HG03432 (cell line): ENCODE results near the gene EXOSC3.
"Not testable (repeated sequence)": the region's sequence is repeated elsewhere in the genome, so short reads cannot be mapped to it uniquely, and the experiment has no call there.

Source experiments
- ATAC-seq: cut with Tn5 transposase; IDR thresholded peaks from one replicate; pipeline ENCODE4 v1.9.1; 2021; ENCODE audit warnings: mild to moderate bottlenecking, moderate library complexity; ENCODE audit not compliant: unreplicated experiment

The EXOSC3 gene

DNA sequence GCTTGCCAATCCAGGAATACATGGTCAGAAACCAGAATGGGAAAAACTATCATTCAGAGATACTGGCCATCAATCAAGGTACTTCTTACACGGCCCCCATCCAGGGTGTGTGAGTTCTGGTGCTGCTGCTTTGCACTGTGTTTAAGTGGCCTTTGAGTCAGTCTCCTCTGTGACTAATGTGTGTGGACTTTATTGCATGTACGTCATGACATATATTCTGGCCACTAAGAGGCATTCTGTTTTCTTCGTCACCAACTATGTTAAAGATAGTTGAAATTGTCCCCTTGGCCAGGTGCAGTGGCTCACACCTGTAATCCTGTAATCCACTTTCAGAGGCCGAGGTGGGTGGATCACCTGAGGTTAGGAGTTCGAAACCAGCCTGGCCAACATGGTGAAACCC, 8.5 kb downstream of the EXOSC3 start:
- no peak for ATAC-seq

DNA sequence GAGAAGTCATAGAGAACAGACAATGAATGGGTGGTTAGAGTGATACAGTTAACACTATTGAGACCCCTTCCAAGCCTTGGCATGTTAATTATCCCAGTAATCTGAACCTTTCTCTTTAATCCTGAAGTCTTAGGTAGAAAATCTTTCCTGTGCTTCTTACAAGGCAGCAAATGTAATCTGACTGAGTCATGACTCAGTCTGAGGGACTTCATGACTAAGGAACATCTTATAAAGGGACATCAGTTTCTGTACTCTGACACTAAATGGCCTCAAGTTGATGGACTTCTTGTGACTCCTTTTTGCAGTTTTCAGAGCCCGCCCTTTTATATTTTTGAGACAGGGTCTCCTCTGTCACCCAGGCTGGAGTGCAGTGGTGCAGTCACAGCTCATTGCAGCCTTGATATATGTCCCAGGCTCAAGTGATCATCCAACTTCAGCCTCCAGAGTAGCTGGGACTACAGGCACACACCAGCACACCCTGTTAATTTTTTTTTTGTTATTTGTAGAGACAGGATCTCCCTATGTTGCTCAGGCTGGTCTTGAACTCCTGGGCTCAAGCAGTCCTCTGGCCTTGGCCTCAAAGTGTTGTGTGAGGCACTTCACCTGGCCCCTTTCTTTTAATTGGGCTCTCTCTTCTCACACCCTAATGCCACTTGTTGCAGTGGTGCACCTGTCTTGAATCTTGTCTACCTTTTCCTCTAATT, 9.5 kb downstream of the EXOSC3 start:
- no peak for ATAC-seq

DNA sequence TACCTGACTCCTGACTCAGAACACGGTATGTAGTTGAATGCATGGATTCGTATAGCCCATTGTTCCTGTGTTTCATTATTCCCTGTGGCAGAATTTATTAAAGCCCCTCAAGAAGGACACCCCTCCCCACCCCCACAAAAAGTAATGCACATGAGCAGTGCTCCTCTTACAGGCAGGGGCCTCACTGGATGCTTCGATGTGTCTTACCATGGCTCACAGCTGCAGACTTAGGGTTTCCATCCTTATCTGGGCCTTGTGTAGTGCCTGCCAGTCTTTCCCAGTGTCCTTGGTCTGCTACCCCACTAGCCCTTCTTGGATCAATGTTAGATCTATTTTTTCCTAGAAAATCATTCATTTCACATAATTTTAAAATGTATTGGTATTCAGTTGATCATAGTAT, 14.9 kb downstream of the EXOSC3 start:
- ATAC-seq = no peak

DNA sequence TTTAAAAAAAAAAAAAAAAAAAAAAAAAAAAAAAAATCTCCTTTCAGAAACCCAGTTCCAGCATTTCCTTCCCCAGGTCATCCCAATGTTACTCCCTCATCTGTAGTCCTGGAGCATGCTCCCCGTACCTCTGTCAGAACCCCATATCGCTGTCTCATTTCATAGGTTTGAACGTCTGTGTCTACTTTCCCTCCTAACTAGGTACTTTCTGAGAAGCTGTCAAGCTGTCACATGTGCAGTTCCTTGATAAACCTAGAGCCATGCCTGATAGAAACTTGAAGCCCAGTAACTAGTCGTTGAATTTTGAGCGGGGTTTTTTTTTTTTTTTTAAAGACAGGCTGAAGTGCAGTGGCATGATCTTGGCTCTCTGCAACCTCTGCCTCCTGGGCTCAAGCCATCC, 15.6 kb downstream of the EXOSC3 start:
- ATAC-seq = no peak

DNA sequence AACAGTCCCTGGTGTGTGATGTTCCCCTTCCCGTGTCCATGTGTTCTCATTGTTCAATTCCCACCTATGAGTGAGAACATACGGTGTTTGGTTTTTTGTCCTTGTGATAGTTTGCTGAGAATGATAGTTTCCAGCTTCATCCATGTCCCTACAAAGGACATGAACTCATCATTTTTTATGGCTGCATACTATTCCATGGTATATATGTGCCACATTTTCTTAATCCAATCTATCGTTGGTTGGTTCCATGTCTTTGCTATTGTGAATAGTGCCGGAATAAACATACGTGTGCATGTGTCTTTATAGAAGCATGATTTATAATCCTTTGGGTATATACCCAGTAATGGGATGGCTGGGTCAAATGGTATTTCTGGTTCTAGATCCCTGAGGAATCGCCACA, 19.6 kb downstream of the EXOSC3 start:
- not testable (repeated sequence) for ATAC-seq

DNA sequence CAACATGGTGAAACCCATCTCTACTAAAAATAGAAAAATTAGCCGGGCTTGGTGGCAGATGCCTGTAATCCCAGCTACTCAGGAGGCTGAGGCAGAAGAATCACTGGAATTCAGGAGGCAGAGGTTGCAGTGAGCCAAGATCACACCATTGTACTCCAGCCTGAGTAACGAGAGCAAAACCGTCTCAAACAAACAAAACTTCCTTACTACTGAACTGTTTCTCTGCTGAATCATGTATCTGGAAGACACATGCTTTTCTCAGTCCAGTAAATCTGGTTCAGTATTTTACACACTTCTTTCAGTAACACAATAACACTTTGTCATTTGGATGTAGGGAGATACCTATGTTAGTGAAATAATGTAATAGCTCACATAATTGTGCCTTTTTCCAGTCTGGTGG, 23.4 kb downstream of the EXOSC3 start:
- no peak for ATAC-seq

DNA sequence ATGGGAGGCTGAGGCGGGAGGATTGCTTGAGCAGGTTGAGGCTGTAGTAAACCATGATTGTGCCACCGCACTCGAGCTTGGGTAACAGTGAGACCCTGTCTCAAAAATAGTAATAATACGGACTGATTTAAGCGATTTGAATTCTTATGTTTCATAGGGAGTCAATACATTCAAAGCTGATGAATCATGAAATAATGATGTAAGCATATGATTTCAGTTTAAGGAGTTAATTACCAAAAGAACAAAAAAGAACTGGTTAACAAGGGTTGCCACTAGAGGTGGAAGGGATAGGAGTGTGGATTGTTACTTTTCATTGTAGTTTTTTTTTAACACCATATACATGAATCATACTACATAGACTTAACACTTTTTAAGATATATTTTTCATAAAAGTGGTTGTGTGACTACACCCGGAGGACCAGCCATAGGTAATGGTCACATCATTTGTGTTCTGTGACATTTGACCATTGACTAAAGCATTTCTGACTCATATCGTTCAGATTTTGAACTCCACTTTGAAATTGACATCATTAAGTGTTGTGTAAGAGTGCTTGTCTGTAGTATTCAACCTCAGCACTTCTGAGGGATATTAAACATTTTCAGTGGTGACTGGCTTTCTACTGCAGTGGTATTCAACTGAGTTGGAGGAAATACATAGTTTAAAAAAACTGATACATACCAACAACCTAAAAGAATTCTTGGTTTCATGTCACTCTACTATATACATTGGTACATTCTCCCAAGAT, 24.3 kb downstream of the EXOSC3 start:
- no peak for ATAC-seq

DNA sequence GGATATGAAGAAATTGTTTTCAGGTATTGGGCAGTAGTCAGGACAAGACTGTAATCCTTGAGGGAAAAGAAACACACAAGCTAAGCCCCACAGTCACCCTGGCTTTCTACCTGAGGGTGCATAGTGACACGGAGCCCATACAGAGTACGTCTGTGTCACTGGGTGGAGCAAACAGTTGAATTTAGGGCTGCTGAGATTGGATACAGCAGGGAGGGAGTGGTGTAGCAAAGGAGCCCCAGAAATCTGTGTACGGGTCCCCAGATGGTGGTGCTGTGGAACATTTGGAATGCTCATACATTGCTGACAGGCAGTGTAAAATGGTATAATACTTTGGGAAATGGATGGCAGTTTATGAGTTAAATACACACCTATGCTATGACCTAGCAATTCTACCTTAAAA, 26.1 kb downstream of the EXOSC3 start:
- no peak for ATAC-seq

DNA sequence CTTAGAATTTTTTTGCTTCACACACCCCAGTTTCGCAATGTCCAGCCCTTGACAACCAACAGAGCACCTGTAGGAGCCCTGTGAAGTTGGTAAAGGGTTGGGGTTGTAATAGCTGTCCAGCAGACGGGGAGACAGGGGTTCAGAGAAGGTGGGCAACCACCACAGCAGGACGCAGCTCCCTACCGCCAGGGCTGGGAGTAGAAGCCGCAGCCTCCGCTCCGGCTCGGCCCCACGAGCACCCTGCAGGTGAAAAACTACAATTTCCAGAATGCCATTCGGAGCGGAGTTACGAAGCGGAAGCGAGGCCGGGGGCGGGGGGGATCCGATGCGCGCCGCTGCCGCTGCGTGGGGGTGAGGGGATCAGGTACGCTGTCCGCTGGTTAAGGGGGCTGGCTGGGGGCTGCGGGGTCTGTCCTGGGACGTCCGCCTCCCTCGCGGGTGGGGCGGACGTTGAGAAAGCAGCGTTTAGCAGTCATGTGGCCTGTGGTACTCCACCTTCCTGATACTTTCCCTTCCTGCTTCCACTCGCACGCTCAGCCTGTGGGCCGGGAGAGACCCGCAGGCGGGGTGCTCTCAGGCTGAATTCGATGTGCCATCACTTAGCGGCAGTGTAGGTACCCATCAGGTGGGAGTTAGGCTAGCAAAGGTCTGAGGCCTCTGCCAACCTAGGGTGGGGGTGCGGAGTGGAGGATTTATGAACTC, 31.2 kb downstream of the EXOSC3 start, which contains the start of gene TRMT10B:
TSS of gene TRMT10B (plus strand) at position 317 of the 702 bp plus-strand sequence. CDS start 8,127 bp downstream, outside the sequence.
- ATAC-seq = peak; percentile 95

DNA sequence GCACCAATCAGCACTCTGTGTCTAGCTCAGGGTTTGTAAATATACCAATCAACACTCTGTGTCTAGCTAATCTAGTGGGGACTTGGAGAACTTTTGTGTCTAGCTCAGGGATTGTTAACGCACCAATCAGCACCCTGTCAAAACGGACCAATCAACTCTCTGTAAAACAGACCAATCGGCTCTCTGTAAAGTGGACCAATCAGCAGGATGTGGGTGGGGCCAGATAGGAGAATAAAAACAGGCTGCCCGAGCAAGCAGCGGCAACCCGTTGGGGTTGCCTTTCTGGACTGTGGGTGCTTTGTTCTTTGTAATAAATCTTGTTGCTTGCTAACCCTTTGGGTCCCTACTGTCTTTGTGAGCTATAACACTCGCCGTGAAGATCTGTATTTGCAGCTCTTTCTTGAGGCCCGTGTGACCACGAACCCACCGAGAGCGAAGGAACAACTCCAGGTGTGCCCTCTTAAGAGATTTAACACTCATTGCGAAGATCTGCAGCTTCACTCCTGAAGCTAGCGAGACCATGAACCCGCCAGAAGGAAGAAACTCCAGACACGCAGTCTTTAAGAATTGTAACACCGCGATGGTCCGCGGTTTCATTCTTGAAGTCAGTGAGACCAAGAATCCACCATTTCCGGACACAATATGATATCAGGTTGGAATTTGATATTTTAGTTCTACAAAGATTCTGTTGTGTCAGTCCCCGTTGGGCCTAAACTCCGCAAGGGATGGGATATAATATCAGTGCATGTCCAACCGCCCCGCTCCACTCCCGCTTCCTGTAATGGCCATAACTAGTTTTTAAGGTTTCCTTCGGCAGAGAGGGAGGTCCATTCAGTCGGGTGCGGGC, 32.0 kb downstream of the EXOSC3 start:
- ATAC-seq = no peak

DNA sequence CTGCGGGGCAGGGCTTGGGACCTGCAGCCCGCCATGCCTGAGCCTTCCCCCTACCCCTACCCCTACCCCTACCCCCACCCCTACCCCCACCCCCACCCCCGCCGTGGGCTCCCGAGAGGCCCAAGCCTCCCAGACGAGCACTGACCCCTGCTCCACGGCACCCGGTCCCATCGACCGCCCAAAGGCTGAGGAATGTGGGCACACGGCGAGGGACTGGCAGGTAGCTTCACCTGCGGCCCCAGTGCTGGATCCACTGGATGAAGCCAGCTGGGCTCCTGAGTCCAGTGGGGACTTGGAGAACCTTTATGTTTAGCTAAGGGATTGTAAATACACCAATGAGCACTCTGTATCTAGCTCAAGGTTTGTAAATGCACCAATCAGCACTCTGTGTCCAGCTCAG, 32.8 kb downstream of the EXOSC3 start:
- not testable (repeated sequence) for ATAC-seq

DNA sequence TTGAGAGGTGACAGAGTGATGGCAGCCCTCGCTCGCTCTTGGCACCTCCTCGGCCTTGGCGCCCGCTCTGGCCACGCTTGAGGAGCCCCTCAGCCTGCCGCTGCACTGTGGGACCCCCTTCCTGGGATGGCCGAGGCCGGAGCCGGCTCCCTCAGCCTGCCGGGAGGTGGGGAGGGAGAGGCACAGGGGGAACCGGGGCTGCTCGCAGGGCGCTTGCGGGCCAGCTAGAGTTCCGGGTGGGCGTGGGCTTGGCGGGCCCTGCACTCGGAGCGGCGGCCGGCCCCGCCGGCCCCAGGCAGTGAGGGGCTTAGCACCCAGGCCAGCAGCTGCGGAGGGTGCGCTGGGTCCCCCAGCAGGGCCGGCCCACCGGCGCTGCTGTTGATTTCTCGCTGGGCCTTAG, 33.2 kb downstream of the EXOSC3 start:
- ATAC-seq = not testable (repeated sequence)

DNA sequence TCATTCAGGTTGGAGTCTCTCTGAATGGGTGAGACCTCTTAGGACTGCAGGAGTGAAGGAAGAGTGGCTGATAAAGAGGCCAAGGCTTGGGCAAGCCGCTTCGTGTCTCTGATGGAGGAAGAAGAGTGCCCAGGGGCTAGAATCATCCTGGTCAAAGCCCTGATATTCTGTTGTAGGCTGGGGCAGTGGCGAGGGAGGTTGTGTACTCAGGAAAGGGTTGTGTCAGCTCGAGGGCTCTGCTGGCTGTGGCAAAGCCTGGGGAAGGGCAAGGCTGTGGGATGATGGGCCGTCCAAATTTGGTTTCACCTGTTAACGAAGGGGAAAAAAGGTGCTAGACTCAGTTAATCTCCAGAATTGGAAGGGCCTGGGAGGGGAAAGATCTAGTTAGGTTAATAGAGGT, 33.7 kb downstream of the EXOSC3 start:
- no peak for ATAC-seq

DNA sequence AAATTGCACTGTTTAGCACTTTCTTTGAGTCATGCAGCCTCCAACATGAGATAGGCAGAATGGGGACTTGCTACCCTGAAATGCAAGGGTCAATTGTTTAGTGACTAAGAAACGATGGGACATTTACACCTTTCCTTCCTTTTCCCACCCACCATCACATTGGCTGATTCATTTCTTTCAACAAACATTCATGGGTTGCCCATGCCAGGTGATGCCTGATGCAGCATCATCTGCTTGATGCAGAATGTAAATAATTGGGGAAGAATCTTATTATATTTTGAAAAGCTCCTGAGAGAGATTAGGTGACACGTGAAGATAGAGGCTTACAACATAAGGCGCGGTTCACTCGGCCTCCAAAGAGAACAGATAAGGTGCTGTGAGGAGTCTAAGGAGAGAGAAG, 35.7 kb downstream of the EXOSC3 start:
- ATAC-seq = no peak

DNA sequence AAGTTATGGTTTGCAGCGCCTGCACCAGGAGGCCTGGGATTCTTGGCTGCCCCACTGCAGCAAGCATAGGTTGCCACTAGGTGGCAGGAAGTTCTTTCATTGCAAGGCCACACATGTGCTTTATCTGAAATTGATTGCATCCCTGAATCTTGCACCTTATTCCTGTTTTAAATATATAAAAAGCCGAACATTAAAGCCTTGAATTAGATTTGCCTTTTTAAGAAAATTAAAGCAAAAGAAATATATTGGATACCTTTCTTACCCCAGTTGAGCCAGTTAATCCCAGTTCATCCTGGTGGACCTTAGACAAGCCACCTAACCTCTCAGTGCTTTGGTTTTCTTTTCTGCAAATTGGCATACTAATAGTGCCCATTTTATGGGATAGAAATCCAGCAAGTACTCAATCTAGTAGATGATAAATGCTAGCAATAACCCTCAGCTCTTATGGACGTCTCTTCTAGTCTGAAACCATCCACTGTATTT, 37.6 kb downstream of the EXOSC3 start:
- peak; percentile 67 for ATAC-seq

DNA sequence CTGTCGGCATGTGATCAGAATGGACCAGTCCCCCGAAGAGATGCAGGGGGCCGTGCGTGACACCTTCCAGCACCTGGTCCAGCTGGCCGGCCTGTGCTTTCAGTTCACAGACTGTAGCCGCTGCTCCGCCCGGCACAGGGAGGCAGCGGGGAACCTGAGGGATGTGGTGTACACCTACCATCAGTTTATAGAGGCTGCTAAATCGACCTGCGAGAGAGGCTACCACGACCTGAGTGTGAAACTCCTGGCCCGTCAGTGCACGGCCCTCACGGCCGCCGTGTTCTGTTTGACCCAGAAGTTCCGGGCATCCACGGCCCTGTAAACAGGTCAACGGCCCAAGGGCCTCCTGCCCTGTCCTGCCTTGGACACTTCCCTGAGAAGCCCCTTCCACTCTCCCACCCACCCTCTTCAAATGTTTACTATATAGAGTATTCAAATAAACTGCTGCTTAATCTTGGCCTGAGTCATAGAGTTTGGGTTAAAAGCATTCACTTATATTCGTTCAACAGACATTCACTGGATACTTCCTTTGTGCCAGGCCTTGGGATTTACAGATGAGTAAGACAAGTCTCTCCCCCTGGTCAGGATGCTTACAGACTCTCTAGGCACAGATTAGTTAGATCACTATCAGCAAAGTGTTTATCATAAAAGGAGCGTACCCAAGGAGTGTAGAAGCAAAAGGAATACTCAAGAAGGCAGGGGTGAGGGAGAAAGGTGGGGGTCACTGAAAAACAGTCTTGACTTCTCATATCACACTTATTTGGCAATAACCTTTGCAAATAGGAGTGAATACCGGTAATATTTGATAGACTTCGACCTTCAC, 38.2 kb downstream of the EXOSC3 start:
- ATAC-seq = no peak

DNA sequence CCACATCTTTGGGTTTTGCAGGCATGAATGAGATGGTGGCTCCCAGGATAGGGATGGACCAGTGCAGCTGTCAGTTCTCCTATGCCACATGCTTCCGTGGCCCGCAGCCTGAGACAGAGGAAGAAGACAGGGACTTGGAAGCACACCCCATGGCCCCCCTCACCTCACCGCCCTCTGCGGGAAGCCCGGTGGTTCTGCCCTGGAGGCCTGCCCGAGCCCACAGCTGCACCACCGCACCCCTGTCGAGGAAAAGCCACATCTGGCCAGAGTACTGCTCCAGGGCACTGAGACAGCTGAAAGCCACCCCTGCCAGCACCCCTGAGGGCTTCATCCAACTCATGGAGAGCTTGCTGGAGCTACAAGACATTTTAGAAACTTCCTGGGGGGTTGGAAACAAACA, 38.9 kb downstream of the EXOSC3 start:
- no peak for ATAC-seq

DNA sequence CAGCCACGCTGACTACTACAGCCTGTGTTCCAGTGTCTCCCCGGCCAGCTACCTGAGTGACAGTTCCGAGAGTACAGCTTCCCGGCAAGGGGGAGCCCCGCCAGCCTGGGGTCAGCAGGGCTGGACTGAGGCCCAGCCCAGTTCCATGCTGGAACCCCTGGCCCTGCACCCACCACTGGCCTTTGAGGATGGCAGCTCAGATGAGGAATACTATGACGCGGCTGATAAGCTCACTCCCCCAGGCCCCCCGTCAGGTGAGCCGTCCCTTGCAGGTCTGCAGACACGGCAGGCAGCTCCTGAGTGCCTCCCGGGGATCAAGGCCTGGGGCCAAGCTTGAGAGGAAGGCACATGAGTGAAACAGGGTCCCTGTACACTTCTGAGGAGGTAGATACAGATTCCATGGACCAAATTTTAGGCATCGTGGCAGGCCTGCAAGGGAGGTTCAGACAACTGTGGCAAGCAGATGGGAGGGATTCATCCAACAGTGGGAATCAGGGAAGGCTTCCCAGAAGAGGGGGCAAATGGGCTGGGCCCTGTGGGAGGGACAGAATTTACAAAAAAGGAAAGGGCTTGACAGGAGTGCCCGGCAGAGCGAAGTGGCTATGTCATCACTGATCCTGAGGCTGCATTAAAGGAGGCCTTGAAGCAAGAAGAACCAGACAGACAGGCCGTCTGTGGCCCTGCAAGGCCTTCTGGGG, 44.1 kb downstream of the EXOSC3 start:
- no peak for ATAC-seq

DNA sequence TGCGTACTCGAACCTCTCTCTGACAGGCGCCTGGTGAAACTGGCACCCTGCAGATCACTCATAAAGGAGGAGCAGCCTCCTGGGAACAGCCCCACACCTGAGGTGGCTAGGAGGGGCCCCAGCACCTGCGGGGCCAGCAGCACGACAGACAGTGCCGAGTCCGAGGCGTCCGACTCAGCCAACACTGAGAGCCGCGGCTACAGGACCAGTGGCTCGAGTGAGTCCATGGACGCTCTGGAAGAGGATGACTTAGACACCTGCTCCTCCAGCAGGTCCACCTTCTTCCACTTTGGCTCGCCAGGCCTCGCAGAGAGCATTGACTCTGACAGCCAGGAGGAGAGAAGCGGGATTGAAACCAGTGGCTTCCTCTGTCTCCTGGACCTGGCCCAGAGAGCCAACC, 44.7 kb downstream of the EXOSC3 start:
- ATAC-seq = no peak
